B cell (primary cell): ENCODE data around the gene C16orf92. TPM values are rescaled to one million over a fixed set of nuclear protein-coding genes. Genes with fewer than 3 reads are reported as not detected.

ENCODE experiments used
- ATAC-seq: fragments of 200-7000 bp; cut with Tn5 transposase; one replicate; pipeline ENCODE4 v1.10.0; 2021; ENCODE audit warnings: low read depth, mild to moderate bottlenecking, moderate number of reproducible peaks, moderate library complexity
- CTCF ChIA-PET: fragments of 350-600 bp; sonication (Branson Sonifier 250); formaldehyde crosslinking; loops from one replicate; lab custom pipeline; 2021; ENCODE audit warnings: antibody characterized with exemption, inconsistent platforms; lab: Charles Lee
- POLR2A ChIA-PET: fragments of 350-600 bp; sonication (Branson Sonifier 250); formaldehyde crosslinking; loops from one replicate; lab custom pipeline; 2021; ENCODE audit warnings: antibody characterized with exemption; lab: Charles Lee
- DNase-seq: peaks from one replicate; pipeline ENCODE4 v3.0.0; 2013
- H2AFZ ChIP-seq: 2 replicates; pipeline ENCODE4 v1.6.1; 2012; ENCODE audit warnings: mild to moderate bottlenecking, low read depth, low read length; ENCODE audit not compliant: insufficient read depth, poor library complexity, severe bottlenecking
- H3K27ac ChIP-seq, 2 donors: 1 replicate in 1 of 2; 2 replicates in 1 of 2; pipeline ENCODE4 v1.5.1; 2012 to 2013; ENCODE audit warnings: low read length in 2 of 2, mild to moderate bottlenecking in 2 of 2, moderate library complexity in 1 of 2
- H3K27me3 ChIP-seq, 4 experiments: fragments of 200-600 bp in 1 of 4; sonication (generic) in 1 of 4; replicated peaks in 1 of 4; 1 replicate in 2 of 4; 2 replicates in 2 of 4; pipeline versions ENCODE4 v1.6.1 to v1.7.0; 2013 to 2016; ENCODE audit warnings: low read length in 3 of 4, mild to moderate bottlenecking in 2 of 4, mixed read lengths in 1 of 4, moderate library complexity in 1 of 4; ENCODE audit not compliant: insufficient read depth in 4 of 4, control insufficient read depth in 3 of 4; ENCODE audit errors: control extremely low read depth in 1 of 4
- H3K36me3 ChIP-seq, 2 experiments: replicated peaks in 1 of 2; 1 replicate in 1 of 2; 2 replicates in 1 of 2; pipeline versions ENCODE4 v1.6.1 to v1.7.1; 2013; ENCODE audit warnings: low read length in 1 of 2; ENCODE audit not compliant: insufficient read depth in 2 of 2, control insufficient read depth in 1 of 2; ENCODE audit errors: control extremely low read depth in 1 of 2, extremely low read depth in 1 of 2
- H3K4me1 ChIP-seq, 2 donors: fragments of 200-600 bp in 1 of 2; sonication (generic) in 1 of 2; 1 replicate in 1 of 2; 2 replicates in 1 of 2; pipeline versions ENCODE4 v1.5.1 to v1.6.1; 2013 to 2017; ENCODE audit warnings: low read length in 2 of 2; ENCODE audit not compliant: control insufficient read depth in 2 of 2, insufficient read depth in 2 of 2
- H3K4me2 ChIP-seq: replicated peaks from 2 replicates; pipeline ENCODE3; 2012; ENCODE audit warnings: mild to moderate bottlenecking, low read depth, low read length; ENCODE audit not compliant: poor library complexity, severe bottlenecking
- H3K4me3 ChIP-seq, 5 experiments: fragments of 200-600 bp in 1 of 5; sonication (generic) in 1 of 5; 1 replicate in 3 of 5; 2 replicates in 2 of 5; pipeline versions ENCODE4 v1.5.1 to v1.7.0; 2011 to 2016; ENCODE audit warnings: low read length in 4 of 5, mild to moderate bottlenecking in 4 of 5, low read depth in 2 of 5, control low read depth in 1 of 5, moderate library complexity in 1 of 5; ENCODE audit not compliant: insufficient read depth in 1 of 5; ENCODE audit errors: control extremely low read depth in 1 of 5, extremely low read depth in 1 of 5
- H3K79me2 ChIP-seq: fragments of 200-600 bp; sonication (generic); one replicate; pipeline ENCODE4 v1.6.0; 2016; ENCODE audit warnings: low read length; ENCODE audit not compliant: control insufficient read depth, insufficient read depth
- H3K9ac ChIP-seq: fragments of 200-600 bp; sonication (generic); 2 replicates; pipeline ENCODE4 v1.6.1; 2017; ENCODE audit warnings: mild to moderate bottlenecking, low read length, moderate library complexity
- H3K9me3 ChIP-seq, 3 donors: one replicate each; pipeline versions ENCODE4 v1.6.1 to v1.7.1; 2013; ENCODE audit warnings: low read length in 2 of 3; ENCODE audit not compliant: control insufficient read depth in 2 of 3, insufficient read depth in 1 of 3; ENCODE audit errors: control extremely low read depth in 1 of 3
- H4K20me1 ChIP-seq: 2 replicates; pipeline ENCODE4 v1.6.0; 2012; ENCODE audit warnings: mild to moderate bottlenecking, low read length; ENCODE audit not compliant: insufficient read depth, control insufficient read depth, poor library complexity, severe bottlenecking
- H3K27ac Mint-ChIP-seq: one replicate; pipeline ENCODE4 v1.8.0; 2021; ENCODE audit warnings: mixed read lengths
- H3K27me3 Mint-ChIP-seq: one replicate; pipeline ENCODE4 v1.8.0; 2021; ENCODE audit warnings: mixed read lengths
- H3K4me1 Mint-ChIP-seq: one replicate; pipeline ENCODE4 v1.8.0; 2021; ENCODE audit warnings: mixed read lengths
- H3K4me3 Mint-ChIP-seq: one replicate; pipeline ENCODE4 v1.8.0; 2021; ENCODE audit warnings: mixed read lengths
- H3K9me3 Mint-ChIP-seq: one replicate; pipeline ENCODE4 v1.8.0; 2022; ENCODE audit warnings: mixed read lengths; ENCODE audit not compliant: insufficient read depth
- CTCF ChIP-seq: fragments of 200-600 bp; IDR thresholded peaks from one replicate; pipeline ENCODE4 v1.8.0; 2022; ENCODE audit warnings: antibody characterized with exemption, mild to moderate bottlenecking
- EZH2 ChIP-seq: IDR thresholded peaks from 2 replicates; pipeline ENCODE4 v1.6.1; 2012; ENCODE audit warnings: borderline replicate concordance, low read depth, mild to moderate bottlenecking, moderate library complexity, low read length; ENCODE audit not compliant: insufficient read depth, poor library complexity, severe bottlenecking
- WGBS: methylation state at CpG from one replicate; pipeline ENCODE4 v1.1.5; 2013; ENCODE audit warnings: missing lambda C conversion rate; ENCODE audit not compliant: insufficient coverage; 5-methylcytosine and 5-hydroxymethylcytosine counted together
- intact Hi-C: fragments of 100-400 bp; cut with micrococcal nuclease; formaldehyde crosslinking; loops from one replicate; pipeline ENCODE4 v1.10.0; 2022
- polyA plus RNA-seq: library from polyadenylated mRNA; depleted of rRNA; stranded (reverse); fragments of >200 nt; gene quantifications from 2 replicates; pipeline ENCODE4 v1.2.3, GENCODE V29; 2012
- total RNA-seq, 2 donors: library from RNA; stranded (reverse); fragments of 120-200 nt in 1 of 2; gene quantifications; 1 replicate in 1 of 2; 2 replicates in 1 of 2; pipeline versions ENCODE4 v1.2.3 to v1.2.4, GENCODE V29; 2013 to 2022

Gene C16orf92
- total and polyA plus RNA-seq, 2 donors (not counting 1 experiment from before 2014, with no cell fraction given) = not detected

DNA sequence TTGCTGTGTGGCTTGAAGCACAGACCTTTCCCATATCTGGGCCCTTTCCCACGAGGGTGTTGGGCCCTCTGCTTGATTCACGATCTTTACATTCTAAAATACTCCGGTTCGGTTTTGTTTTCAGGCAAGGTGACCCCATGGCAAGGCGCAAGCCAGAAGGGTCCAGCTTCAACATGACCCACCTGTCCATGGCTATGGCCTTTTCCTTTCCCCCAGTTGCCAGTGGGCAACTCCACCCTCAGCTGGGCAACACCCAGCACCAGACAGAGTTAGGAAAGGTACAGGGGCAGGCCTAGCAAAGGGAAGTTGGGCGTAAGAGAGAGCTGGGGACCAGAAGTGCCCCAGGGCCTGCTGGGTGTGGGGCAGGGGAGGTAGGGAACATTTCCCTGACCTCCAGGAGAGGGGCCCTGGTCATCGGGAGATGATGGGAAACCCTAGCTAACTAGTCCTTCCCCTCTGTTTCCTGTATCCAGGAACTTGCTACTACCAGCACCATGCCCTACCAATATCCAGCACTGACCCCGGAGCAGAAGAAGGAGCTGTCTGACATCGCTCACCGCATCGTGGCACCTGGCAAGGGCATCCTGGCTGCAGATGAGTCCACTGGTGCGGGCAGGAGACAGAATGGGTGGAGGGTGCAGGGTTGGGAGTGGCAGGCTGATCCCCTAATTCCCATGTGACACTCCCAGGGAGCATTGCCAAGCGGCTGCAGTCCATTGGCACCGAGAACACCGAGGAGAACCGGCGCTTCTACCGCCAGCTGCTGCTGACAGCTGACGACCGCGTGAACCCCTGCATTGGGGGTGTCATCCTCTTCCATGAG is 44.0 kb downstream of the C16orf92 start:
- Mint-ChIP-seq H3K4me1 (peaks cover 31% of the 10 kb centered on the region), H3K4me3 (peak overlapping the region; percentile 100), H3K9me3 (no peaks in the 10 kb centered on the region), H3K27ac (peak overlapping the region; percentile 99), H3K27me3 (no peaks in the 10 kb centered on the region)
- H4K20me1 ChIP-seq = peaks cover 48% of the 10 kb centered on the region
- H3K4me2 ChIP-seq = peak overlapping the region; percentile 95
- H3K9me3 ChIP-seq = no peaks in the 10 kb centered on the region
- peaks cover 53% of the 10 kb centered on the region for H3K79me2 ChIP-seq
- intact Hi-C loops = loop anchor here (10.0 kb wide), 2 partner anchors 308 to 628 kb away; partner anchors contain the start of genes MYL11, SRCAP and TBC1D10B
- peaks cover 15 to 48% of the 10 kb centered on the region in 2 experiments for H3K36me3 ChIP-seq
- H3K4me1 ChIP-seq = peaks cover 16 to 42% of the 10 kb centered on the region in 2 donors
- POLR2A ChIA-PET = interaction anchor here (0.6 to 3.0 kb wide), 6 partner anchors 10 to 1755 kb away, joined by 3 to 61 read pairs (median 7); partner anchors contain the start of genes CORO1A, TBX6 and YPEL3
- CTCF ChIA-PET = interaction anchor here (0.6 to 3.4 kb wide), 8 partner anchors 10 to 46 kb away, joined by 3 to 18 read pairs (median 4); partner anchors contain the start of genes GDPD3, TBX6 and YPEL3
- no peak for ATAC-seq
- H3K27ac ChIP-seq = peak overlapping the region; percentile 82 to 88
- H2AFZ ChIP-seq = no peak overlapping the region
- peak overlapping the region; percentile 73 for H3K9ac ChIP-seq
- DNase-seq = no peak
- H3K27me3 ChIP-seq = no peaks in the 10 kb centered on the region
- 85% methylated on average over 10 of the region's 21 CpGs for WGBS
- peak overlapping the region; percentile 64 to 96 (median 87) for H3K4me3 ChIP-seq
- TF ChIP-seq EZH2 (no peak), CTCF (no peak)

- Histone ChIP-seq H3K4me1 (peaks cover 16 to 42% of the 10 kb centered on the region in 2 donors), H3K9me3 (no peaks in the 10 kb centered on the region), H3K27ac (no peak overlapping the region), H3K79me2 (peaks cover 53% of the 10 kb centered on the region), H4K20me1 (peaks cover 48% of the 10 kb centered on the region), H3K4me3 (no peak overlapping the region), H3K4me2 (no peak overlapping the region), H3K9ac (no peak overlapping the region), H3K27me3 (no peaks in the 10 kb centered on the region), H3K36me3 (peaks cover 15 to 53% of the 10 kb centered on the region in 2 experiments), H2AFZ (no peak overlapping the region)
- TF ChIP-seq EZH2 (no peak), CTCF (no peak)
- POLR2A ChIA-PET = no interaction called here
- no CpG with 5 or more reads among the region's 6 CpGs for WGBS
- no peaks in the 10 kb centered on the region for H3K9me3 Mint-ChIP-seq
- H3K27me3 Mint-ChIP-seq = no peaks in the 10 kb centered on the region
- intact Hi-C loops = loop anchor here (10.0 kb wide), 2 partner anchors 307 to 627 kb away; partner anchors contain the start of genes MYL11, SRCAP and TBC1D10B
- peaks cover 31% of the 10 kb centered on the region for H3K4me1 Mint-ChIP-seq
- peak overlapping the region; percentile 56 for H3K27ac Mint-ChIP-seq
- H3K4me3 Mint-ChIP-seq = peak overlapping the region; percentile 100
- DNase-seq (no peak), ATAC-seq (no peak)
- CTCF ChIA-PET = interaction anchor here (0.7 to 3.4 kb wide), 3 partner anchors 24 to 1512 kb away, joined by 3 to 18 read pairs (median 3); partner anchors contain the start of gene TBX6
Measured at GRCh38 chr16:30067584-30067916, 44.6 kb downstream of the C16orf92 start.
